HFF-Myc (cell line): Measurements from ENCODE around the gene USB1.

ENCODE experiments used
- DNase-seq: peaks from one replicate; pipeline ENCODE4 v3.0.0-alpha.2; 2011; ENCODE audit warnings: low read depth; ENCODE audit errors: extremely low read depth
- H3K4me3 ChIP-seq: replicated peaks from 2 replicates; pipeline ENCODE4 v1.5.1; 2011; ENCODE audit warnings: low read depth, mild to moderate bottlenecking, control low read depth, low read length
- CTCF ChIP-seq: IDR thresholded peaks from 2 replicates; pipeline ENCODE4 v1.5.1; 2012; ENCODE audit warnings: mild to moderate bottlenecking, low read depth, low read length, control low read depth; ENCODE audit errors: missing control alignments

The USB1 gene

GRCh38 chr16:58047557-58048348, 46.5 kb downstream of the USB1 start:
- DNase-seq: no peak
- TF ChIP-seq CTCF: no peak
- no peak overlapping the region for H3K4me3 ChIP-seq

- no peak for DNase-seq
- TF ChIP-seq CTCF: no peak
- no peak overlapping the region for H3K4me3 ChIP-seq
Observed at GRCh38 chr16:58048494-58049231, 47.5 kb downstream of the USB1 start.

- no peak for DNase-seq
- no peak for TF ChIP-seq CTCF
Observed at GRCh38 chr16:58049232-58050185, 48.3 kb downstream of the USB1 start.

GRCh38 chr16:58051296-58051695, 50.1 kb downstream of the USB1 start:
- no peak for TF ChIP-seq CTCF

More at GRCh38 chr16:58049232-58050185, 48.3 kb downstream of the USB1 start:
- no peak overlapping the region for H3K4me3 ChIP-seq

GRCh38 chr16:58051821-58052603, 50.8 kb downstream of the USB1 start:
- no peak overlapping the region for H3K4me3 ChIP-seq
- no peak for TF ChIP-seq CTCF
- DNase-seq: no peak

More at GRCh38 chr16:58051296-58051695, 50.1 kb downstream of the USB1 start:
- no peak for DNase-seq
- no peak overlapping the region for H3K4me3 ChIP-seq

GRCh38 chr16:58053682-58054005, 52.4 kb downstream of the USB1 start:
- no peak overlapping the region for H3K4me3 ChIP-seq
- no peak for DNase-seq
- TF ChIP-seq CTCF: no peak
